ENCODE measurements around the gene C9orf85. TPM values are rescaled to one million over a fixed set of nuclear protein-coding genes. Genes with fewer than 3 reads are reported as not detected.

The C9orf85 gene
- total and polyA plus RNA-seq, 2 of the 8 experiments (the other 6 are each of a cell fraction or from before 2014, with no cell fraction given) = 6.3 to 14.5 TPM

DNA sequence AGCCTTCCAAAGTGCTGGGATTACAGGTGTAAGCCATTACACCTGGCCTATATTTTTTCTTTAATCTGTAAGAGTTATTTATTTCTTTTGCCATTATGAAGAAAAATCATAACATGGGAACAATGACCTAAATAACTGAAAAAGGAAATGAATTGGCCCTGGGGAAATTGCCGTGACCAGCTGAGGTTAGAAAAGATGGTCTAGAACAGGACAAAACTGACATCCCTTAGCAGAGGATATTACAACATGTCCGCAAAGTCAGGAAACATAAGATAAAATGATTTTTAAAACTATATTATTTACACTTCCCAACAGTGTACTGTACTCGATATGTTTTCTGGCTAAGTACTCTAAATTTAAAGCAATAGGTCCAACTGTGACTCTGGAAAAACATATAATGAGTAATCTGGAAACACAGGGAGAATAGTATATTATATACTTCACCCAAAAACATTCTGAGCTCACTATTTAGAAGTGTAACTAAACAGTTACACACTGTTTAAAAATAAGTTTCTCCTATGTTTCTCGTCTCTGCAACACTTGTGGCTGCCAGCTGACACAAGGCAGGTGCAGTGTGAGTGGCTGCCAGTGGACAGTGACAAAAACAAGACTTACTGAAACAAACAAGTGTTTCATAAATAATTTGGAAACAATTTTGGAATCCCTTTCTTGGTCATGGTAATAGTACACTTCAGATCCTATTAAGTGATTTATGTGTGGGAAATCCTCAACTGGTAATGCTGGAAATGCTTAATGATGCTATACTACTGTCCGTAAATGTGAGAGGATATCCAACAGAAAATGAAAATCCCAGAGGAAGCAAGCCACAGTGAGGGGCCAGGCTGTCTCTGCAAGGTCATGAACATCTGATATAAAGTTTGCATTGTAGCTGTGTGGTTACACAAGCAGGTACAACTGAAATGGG lies 69.1 kb downstream of the C9orf85 start:
- Histone ChIP-seq H2BK20ac (ENCODE audit: low read length) (no peak overlapping the region), H3K56ac (replicated peaks; ENCODE audit: insufficient read length, low read depth, low read length) (no peak overlapping the region), H4K5ac (ENCODE audit: insufficient read length, low read depth, low read length) (no peak overlapping the region), H4K91ac (replicated peaks; ENCODE audit: insufficient read length, low read length) (no peak overlapping the region), H3K9me3 (ENCODE audit: insufficient read depth in 2 of 2, low read depth in 1 of 2, low read length in 1 of 2) (no peaks in the 10 kb centered on the region), H2BK120ac (replicated peaks; ENCODE audit: low read depth, low read length) (no peak overlapping the region), H3K18ac (ENCODE audit: extremely low read depth, low read length) (no peak overlapping the region), H3K23me2 (ENCODE audit: low read depth, low read length) (no peaks in the 10 kb centered on the region), H3K27me3 (replicated peaks in 1 of 4; ENCODE audit: control insufficient read depth in 3 of 4, extremely low read depth in 1 of 4, insufficient read depth in 3 of 4, low read length in 3 of 4) (no peaks in the 10 kb centered on the region), H2BK5ac (ENCODE audit: low read depth, low read length) (no peak overlapping the region), H4K20me1 (replicated peaks in 1 of 2; ENCODE audit: control insufficient read depth in 1 of 2, insufficient read depth in 2 of 2, low read length in 2 of 2) (no peaks in the 10 kb centered on the region), H3K4ac (replicated peaks; ENCODE audit: insufficient read length, low read depth, low read length) (no peak overlapping the region), H2BK12ac (ENCODE audit: low read depth, low read length) (no peak overlapping the region), H3K9ac (replicated peaks in 1 of 4; ENCODE audit: extremely low read depth in 1 of 4, low read depth in 3 of 4, low read length in 3 of 4) (no peak overlapping the region), H4K8ac (ENCODE audit: extremely low read depth, insufficient read depth, low read length) (no peak overlapping the region), H3K79me1 (ENCODE audit: low read depth, low read length) (no peaks in the 10 kb centered on the region), H2AK5ac (ENCODE audit: low read depth, low read length) (no peak overlapping the region), H3K27ac (ENCODE audit: low read depth, low read length) (no peak overlapping the region), H2BK15ac (ENCODE audit: low read length) (no peak overlapping the region), H2AFZ (ENCODE audit: low read length) (no peak overlapping the region), H3K23ac (ENCODE audit: insufficient read length) (no peak overlapping the region), H3K14ac (ENCODE audit: insufficient read length) (no peak overlapping the region), H3K4me1 (replicated peaks in 1 of 4; ENCODE audit: control insufficient read depth in 3 of 4, insufficient read depth in 4 of 4, low read length in 3 of 4) (peaks cover 0 to 12% (median 6%) of the 10 kb centered on the region in 4 experiments), H3K79me2 (ENCODE audit: control insufficient read depth in 1 of 2, insufficient read depth in 2 of 2, low read length in 2 of 2) (no peaks in the 10 kb centered on the region), H3K36me3 (ENCODE audit: control insufficient read depth in 2 of 4, insufficient read depth in 4 of 4, low read length in 3 of 4) (no peaks in the 10 kb centered on the region), H3K4me3 (ENCODE audit: extremely low read depth in 1 of 4, insufficient read depth in 2 of 4, low read depth in 3 of 4, low read length in 4 of 4) (no peak overlapping the region), H3K4me2 (ENCODE audit: insufficient read depth in 1 of 2, low read depth in 2 of 2, low read length in 2 of 2) (no peak overlapping the region)
- DNase-seq (ENCODE audit: low read depth in 1 of 2, low spot score in 2 of 2) (no peak), FAIRE-seq (no peak)
- ChIA-PET CTCF (ENCODE audit: partially characterized antibody) (interaction anchor here (0.6 to 1.1 kb wide), 3 partner anchors 17 to 44 kb away, joined by 3 to 5 read pairs (median 4); no protein-coding TSS in a partner anchor), POLR2A (ENCODE audit: partially characterized antibody) (interaction anchor here (1.0 kb wide), 1 partner anchor 59 kb away, joined by 4 read pairs; no protein-coding TSS in a partner anchor)
- TF ChIP-seq, protein P1, sequence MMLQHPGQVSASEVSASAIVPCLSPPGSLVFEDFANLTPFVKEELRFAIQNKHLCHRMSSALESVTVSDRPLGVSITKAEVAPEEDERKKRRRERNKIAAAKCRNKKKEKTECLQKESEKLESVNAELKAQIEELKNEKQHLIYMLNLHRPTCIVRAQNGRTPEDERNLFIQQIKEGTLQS (IDR thresholded peaks at IDR 0.05; ENCODE audit: insufficient read depth, low read depth, low read length) = no peak
- TF ChIP-seq CBX8 (IDR thresholded peaks at IDR 0.05; ENCODE audit: borderline replicate concordance, low read depth, low read length) (no peak), BCL11A (IDR thresholded peaks at IDR 0.05; ENCODE audit: low read depth in 2 of 2, low read length in 2 of 2) (no peak), RBBP5 (IDR thresholded peaks at IDR 0.05; ENCODE audit: borderline replicate concordance, low read depth, low read length) (no peak), YY1 (IDR thresholded peaks at IDR 0.05; ENCODE audit: low read depth, low read length) (no peak), RAD21 (IDR thresholded peaks at IDR 0.05 in 1 of 2, conservative IDR thresholded peaks at IDR 0.05 in 1 of 2; ENCODE audit: low read depth in 2 of 2, low read length in 2 of 2) (no peak), ZNF274 (IDR thresholded peaks at IDR 0.05; ENCODE audit: borderline replicate concordance, extremely low read depth, low read length) (no peak)
- WGBS, 2 experiments (ENCODE audit: extremely low coverage in 1 of 2, insufficient coverage in 1 of 2, insufficient read length in 1 of 2, insufficient replicate concordance in 2 of 2, low coverage in 1 of 2, low lambda C conversion rate in 2 of 2, missing lambda C conversion rate in 1 of 2) = 75% methylated on average over 5 of the region's 5 CpGs; no CpG with 5 or more reads in 1 of the 2 experiments
